ENCODE data around the gene WNT5B. TPM values are rescaled to one million over a fixed set of nuclear protein-coding genes. Genes with fewer than 3 reads are reported as not detected.

The WNT5B gene
- total RNA-seq, 2 donors from 2014 or later, result 1.5 to 5.9 TPM

GRCh38 chr12:1616233-1617066, 12.6 kb upstream of the WNT5B start:
- no peaks in the 10 kb centered on the region for H3K9me3 ChIP-seq
- no peaks in the 10 kb centered on the region for H3K4me1 ChIP-seq
- H3K27me3 ChIP-seq, result no peaks in the 10 kb centered on the region
- H3K27ac ChIP-seq, result no peak overlapping the region
- no peak for TF ChIP-seq CTCF (IDR thresholded peaks at IDR 0.05)
- no peak overlapping the region for H3K9ac ChIP-seq (ENCODE audit: low read depth in 2 of 2, low read length in 2 of 2)
- no peaks in the 10 kb centered on the region for H3K36me3 ChIP-seq
- DNase-seq, result no peak
- intact Hi-C loops (cut with DNase I), result no loop called here
- no peak overlapping the region for H3K4me3 ChIP-seq

DNA sequence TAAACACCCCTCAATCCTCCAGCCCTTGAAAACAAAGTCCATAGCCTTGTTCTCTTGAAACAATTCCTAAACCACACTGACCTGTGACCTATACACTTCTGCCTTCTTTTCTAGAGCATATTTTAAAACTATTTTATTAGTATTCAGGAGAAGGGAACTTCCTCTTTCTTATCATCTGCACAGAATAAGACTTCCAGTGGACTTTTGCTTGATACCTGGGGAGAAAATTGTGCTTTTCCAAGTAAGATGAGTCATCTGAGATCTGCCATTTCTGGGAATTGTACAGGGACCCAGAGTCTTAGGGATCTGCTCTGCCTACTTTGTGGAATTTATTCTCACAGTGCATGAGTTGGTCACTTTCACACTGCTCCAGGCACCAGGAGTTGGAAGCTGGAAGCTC, 10.5 kb upstream of the WNT5B start:
- Histone ChIP-seq H3K27me3 (no peaks in the 10 kb centered on the region), H3K9ac (ENCODE audit: low read depth in 2 of 2, low read length in 2 of 2) (no peak overlapping the region), H3K4me1 (no peaks in the 10 kb centered on the region), H3K27ac (no peak overlapping the region), H3K36me3 (no peaks in the 10 kb centered on the region), H3K4me3 (no peak overlapping the region), H3K9me3 (no peaks in the 10 kb centered on the region)
- intact Hi-C loops (cut with DNase I), result no loop called here
- no peak for DNase-seq
- no peak for TF ChIP-seq CTCF (IDR thresholded peaks at IDR 0.05)

GRCh38 chr12:1619159-1619558, 9.9 kb upstream of the WNT5B start:
- DNase-seq, result no peak
- TF ChIP-seq CTCF (IDR thresholded peaks at IDR 0.05), result no peak
- Histone ChIP-seq H3K4me3 (no peak overlapping the region), H3K27ac (no peak overlapping the region), H3K36me3 (no peaks in the 10 kb centered on the region), H3K9ac (ENCODE audit: low read depth in 2 of 2, low read length in 2 of 2) (no peak overlapping the region), H3K27me3 (no peaks in the 10 kb centered on the region), H3K9me3 (no peaks in the 10 kb centered on the region), H3K4me1 (no peaks in the 10 kb centered on the region)
- intact Hi-C loops (cut with DNase I), result no loop called here

GRCh38 chr12:1619587-1619986, 9.4 kb upstream of the WNT5B start:
- Histone ChIP-seq H3K36me3 (no peaks in the 10 kb centered on the region), H3K27me3 (no peaks in the 10 kb centered on the region), H3K27ac (no peak overlapping the region), H3K4me3 (no peak overlapping the region), H3K4me1 (no peaks in the 10 kb centered on the region), H3K9me3 (no peaks in the 10 kb centered on the region), H3K9ac (ENCODE audit: low read depth in 2 of 2, low read length in 2 of 2) (no peak overlapping the region)
- intact Hi-C loops (cut with DNase I), result no loop called here
- TF ChIP-seq CTCF (IDR thresholded peaks at IDR 0.05), result no peak
- no peak for DNase-seq

DNA sequence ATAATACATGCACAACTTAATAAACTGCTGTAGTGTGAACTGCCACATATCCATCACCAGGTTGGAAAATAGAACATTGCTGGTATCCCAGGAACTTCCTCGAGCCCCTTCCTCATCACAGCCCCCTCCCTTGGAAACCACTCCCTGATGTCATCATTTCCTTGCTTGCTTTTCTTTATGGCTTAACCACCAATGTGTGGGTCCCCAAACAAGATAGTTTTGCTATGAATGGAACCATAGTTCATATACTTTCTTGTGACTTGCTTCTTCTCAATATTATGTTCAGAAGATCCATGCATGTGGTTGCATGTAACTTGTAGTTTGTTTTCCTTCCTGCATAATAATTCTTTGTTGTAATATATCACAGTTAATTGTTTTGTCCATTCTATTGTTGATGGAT, 8.9 kb upstream of the WNT5B start:
- no peak overlapping the region for H3K9ac ChIP-seq (ENCODE audit: low read depth in 2 of 2, low read length in 2 of 2)
- no peak for TF ChIP-seq CTCF (IDR thresholded peaks at IDR 0.05)
- DNase-seq, result no peak
- H3K9me3 ChIP-seq, result no peaks in the 10 kb centered on the region
- no peak overlapping the region for H3K4me3 ChIP-seq
- H3K27ac ChIP-seq, result no peak overlapping the region
- H3K27me3 ChIP-seq, result no peaks in the 10 kb centered on the region
- no peaks in the 10 kb centered on the region for H3K4me1 ChIP-seq
- H3K36me3 ChIP-seq, result no peaks in the 10 kb centered on the region
- intact Hi-C loops (cut with DNase I), result no loop called here

All from colonic mucosa (tissue), 4 donors.